Lung (tissue), 12 donors: Measurements from ENCODE around the gene SCOC. TPM values are rescaled to one million over a fixed set of nuclear protein-coding genes. Genes with fewer than 3 reads are reported as not detected.
A peak's percentile ranks its signal among the peaks of the same experiment; 100 is the strongest.

Source experiments
- ATAC-seq: fragments of 200-7000 bp; cut with Tn5 transposase; one replicate; pipeline ENCODE4 v1.9.1; 2020; ENCODE audit warnings: moderate number of reproducible peaks; ENCODE audit not compliant: insufficient read depth, low FRiP score
- DNase-seq, 3 donors: peaks; one replicate each; pipeline ENCODE4 v3.0.0-alpha.2; 2013 to 2017
- H3K27ac ChIP-seq, 2 donors: one replicate each; pipeline ENCODE4 v1.5.1; 2013; ENCODE audit warnings: mild to moderate bottlenecking in 2 of 2, moderate library complexity in 2 of 2, control low read depth in 1 of 2, inconsistent platforms in 1 of 2, low read depth in 1 of 2, low read length in 1 of 2
- H3K27me3 ChIP-seq, 3 donors: one replicate each; pipeline ENCODE4 v1.5.1; 2013; ENCODE audit warnings: low read length in 2 of 3; ENCODE audit not compliant: control insufficient read depth in 3 of 3, insufficient read depth in 3 of 3
- H3K36me3 ChIP-seq, 4 donors: one replicate each; pipeline ENCODE4 v1.5.1; 2013; ENCODE audit warnings: low read length in 4 of 4, mild to moderate bottlenecking in 1 of 4, moderate library complexity in 1 of 4; ENCODE audit not compliant: control insufficient read depth in 4 of 4, insufficient read depth in 4 of 4
- H3K4me1 ChIP-seq, 5 donors: one replicate each; pipeline ENCODE4 v1.5.1; 2013; ENCODE audit warnings: low read length in 5 of 5, mild to moderate bottlenecking in 2 of 5, moderate library complexity in 1 of 5; ENCODE audit not compliant: control insufficient read depth in 5 of 5, insufficient read depth in 5 of 5
- H3K4me3 ChIP-seq: one replicate; pipeline ENCODE4 v1.5.1; 2013; ENCODE audit warnings: mild to moderate bottlenecking, control low read depth, moderate library complexity
- H3K9ac ChIP-seq, 2 donors: one replicate each; pipeline ENCODE4 v1.5.1; 2013; ENCODE audit warnings: low read length in 2 of 2, control low read depth in 1 of 2; ENCODE audit not compliant: insufficient read depth in 1 of 2
- H3K9me3 ChIP-seq, 4 donors: one replicate each; pipeline ENCODE4 v1.5.1; 2013; ENCODE audit warnings: low read length in 3 of 4, mild to moderate bottlenecking in 1 of 4, moderate library complexity in 1 of 4; ENCODE audit not compliant: control insufficient read depth in 4 of 4, insufficient read depth in 3 of 4
- CTCF ChIP-seq: IDR thresholded peaks from 2 replicates; pipeline ENCODE4 v1.5.1; 2012; ENCODE audit warnings: mild to moderate bottlenecking; ENCODE audit errors: control extremely low read depth, extremely low read depth
- WGBS, 2 donors: extraction: QIAGEN DNeasy Blood & Tissue Kit; methylation state at CpG; one replicate each; pipeline ENCODE4 v1.1.7; 2013; 5-methylcytosine and 5-hydroxymethylcytosine counted together
- polyA plus RNA-seq, 2 donors: library from polyadenylated mRNA; stranded (reverse); fragments of 200-250 nt; gene quantifications; one replicate each; pipeline ENCODE4 v1.2.1, GENCODE V29; 2013
- total RNA-seq, 2 donors: library from RNA; depleted of rRNA in 1 of 2; stranded (reverse); fragments of >200 nt in 1 of 2; gene quantifications; one replicate each; pipeline ENCODE4 v1.2.1, GENCODE V29; 2014 to 2021
- donor health status: control.
- donor health status: control.
- donor health status: Bipolar disorder and iron deficiency.
- donor health status: healthy.
- donor health status: DM: yes; HTN: yes; CAD: no.

SCOC gene
- total and polyA plus RNA-seq, 4 donors, result 36.5 to 44.4 (median 38.1) TPM

GRCh38 chr4:140357868-140358267, 15.6 kb upstream of the SCOC start:
- H3K27ac ChIP-seq, result no peak overlapping the region
- 70 to 90% methylated on average over 3 of the region's 3 CpGs for WGBS, 2 donors
- H3K4me1 ChIP-seq, result no peaks in the 10 kb centered on the region
- no peaks in the 10 kb centered on the region for H3K27me3 ChIP-seq
- H3K9me3 ChIP-seq, result no peaks in the 10 kb centered on the region
- DNase-seq, result no peak
- TF ChIP-seq CTCF, result no peak
- no peak overlapping the region for H3K9ac ChIP-seq
- no peak for ATAC-seq
- H3K36me3 ChIP-seq, result no peaks in the 10 kb centered on the region
- H3K4me3 ChIP-seq, result no peak overlapping the region

GRCh38 chr4:140358281-140358680, 15.2 kb upstream of the SCOC start:
- Histone ChIP-seq H3K9me3 (no peaks in the 10 kb centered on the region), H3K27ac (no peak overlapping the region), H3K36me3 (no peaks in the 10 kb centered on the region), H3K9ac (no peak overlapping the region), H3K27me3 (no peaks in the 10 kb centered on the region), H3K4me3 (no peak overlapping the region), H3K4me1 (no peaks in the 10 kb centered on the region)
- WGBS, 2 donors, result 0% methylated on average over 1 of the region's 1 CpG
- DNase-seq, result peak in 1 of 3 donors; percentile 20
- TF ChIP-seq CTCF, result no peak
- ATAC-seq, result no peak

- peak; percentile 80 to 84 (median 84) for DNase-seq
- H3K27me3 ChIP-seq, result no peaks in the 10 kb centered on the region
- no peaks in the 10 kb centered on the region for H3K4me1 ChIP-seq
- H3K4me3 ChIP-seq, result no peak overlapping the region
- H3K9me3 ChIP-seq, result no peaks in the 10 kb centered on the region
- peak; percentile 89 for ATAC-seq
- no peak overlapping the region for H3K27ac ChIP-seq
- 36 to 39% methylated on average over 7 of the region's 7 CpGs for WGBS, 2 donors
- no peak overlapping the region for H3K9ac ChIP-seq
- TF ChIP-seq CTCF, result peak; percentile 69
- no peaks in the 10 kb centered on the region for H3K36me3 ChIP-seq
These were observed 13.7 kb upstream of the SCOC start for GRCh38 chr4:140359562-140360427.
